ENCODE data around the gene SCYL2. TPM values are rescaled to one million over a fixed set of nuclear protein-coding genes. Genes with fewer than 3 reads are reported as not detected.
"Not testable (repeated sequence)": the region's sequence is repeated elsewhere in the genome, so short reads cannot be mapped to it uniquely, and the experiment has no call there.

Gene SCYL2
- total RNA-seq, 2 experiments from 2014 or later: 21.9 to 25.4 TPM

- Mint-ChIP-seq H3K4me3 (no peak overlapping the region), H3K4me1 (ENCODE audit: low read depth) (no peaks in the 10 kb centered on the region), H3K27ac (no peak overlapping the region), H3K27me3 (no peaks in the 10 kb centered on the region), H3K36me3 (ENCODE audit: low read depth) (peaks cover 3% of the 10 kb centered on the region), H3K9me3 (no peaks in the 10 kb centered on the region)
- no peak for ATAC-seq
- TF ChIP-seq CTCF (IDR thresholded peaks at IDR 0.05): no peak
- intact Hi-C loops (cut with micrococcal nuclease): no loop called here
- POLR2A ChIA-PET: no interaction called here
- CTCF ChIA-PET: interaction anchor here (0.8 to 2.5 kb wide), 4 partner anchors 11 to 175 kb away, joined by 3 to 9 read pairs (median 3); no protein-coding TSS in a partner anchor
- DNase-seq: no peak
Observed at GRCh38 chr12:100229036-100229635, 37.8 kb upstream of the SCYL2 start.

GRCh38 chr12:100229876-100230275 is 37.1 kb upstream of the SCYL2 start:
- no peak for TF ChIP-seq CTCF (IDR thresholded peaks at IDR 0.05)
- DNase-seq (no peak), ATAC-seq (no peak)
- H3K4me3 Mint-ChIP-seq: no peak overlapping the region
- no peak overlapping the region for H3K27ac Mint-ChIP-seq
- no peaks in the 10 kb centered on the region for H3K27me3 Mint-ChIP-seq
- CTCF ChIA-PET: interaction anchor here (0.8 to 2.5 kb wide), 4 partner anchors 11 to 174 kb away, joined by 3 to 9 read pairs (median 3); no protein-coding TSS in a partner anchor
- H3K36me3 Mint-ChIP-seq (ENCODE audit: low read depth): peaks cover 3% of the 10 kb centered on the region
- intact Hi-C loops (cut with micrococcal nuclease): loop anchor here (5.0 kb wide), 1 partner anchor 177 kb away; no protein-coding TSS in a partner anchor
- H3K4me1 Mint-ChIP-seq (ENCODE audit: low read depth): no peaks in the 10 kb centered on the region
- no peaks in the 10 kb centered on the region for H3K9me3 Mint-ChIP-seq
- POLR2A ChIA-PET: no interaction called here

GRCh38 chr12:100231873-100232272 is 35.1 kb upstream of the SCYL2 start:
- H3K27ac Mint-ChIP-seq; POLR2A ChIA-PET; H3K4me1 Mint-ChIP-seq (ENCODE audit: low read depth); CTCF ChIA-PET; ATAC-seq; DNase-seq; H3K27me3 Mint-ChIP-seq; H3K36me3 Mint-ChIP-seq (ENCODE audit: low read depth); H3K4me3 Mint-ChIP-seq; H3K9me3 Mint-ChIP-seq: not testable (repeated sequence)
- intact Hi-C loops (cut with micrococcal nuclease): loop anchor here (5.0 kb wide), 1 partner anchor 175 kb away; no protein-coding TSS in a partner anchor

GRCh38 chr12:100234166-100234565 is 32.8 kb upstream of the SCYL2 start:
- H3K4me1 Mint-ChIP-seq (ENCODE audit: low read depth): no peaks in the 10 kb centered on the region
- no peaks in the 10 kb centered on the region for H3K27me3 Mint-ChIP-seq
- intact Hi-C loops (cut with micrococcal nuclease): loop anchor here (2.0 to 5.0 kb wide), 2 partner anchors 173 to 321 kb away; no protein-coding TSS in a partner anchor
- ATAC-seq (no peak), DNase-seq (no peak)
- CTCF ChIA-PET: interaction anchor here (1.0 to 2.3 kb wide), 5 partner anchors 171 to 437 kb away, joined by 3 to 20 read pairs (median 10); no protein-coding TSS in a partner anchor
- no peak for TF ChIP-seq CTCF (IDR thresholded peaks at IDR 0.05)
- H3K9me3 Mint-ChIP-seq: no peaks in the 10 kb centered on the region
- H3K27ac Mint-ChIP-seq: no peak overlapping the region
- no peak overlapping the region for H3K4me3 Mint-ChIP-seq
- no peaks in the 10 kb centered on the region for H3K36me3 Mint-ChIP-seq (ENCODE audit: low read depth)
- POLR2A ChIA-PET: no interaction called here

- ChIA-PET POLR2A (no interaction called here), CTCF (interaction anchor here (0.7 to 2.3 kb wide), 7 partner anchors 11 to 437 kb away, joined by 3 to 20 read pairs (median 7); no protein-coding TSS in a partner anchor)
- TF ChIP-seq CTCF (IDR thresholded peaks at IDR 0.05): peak; percentile 61
- Mint-ChIP-seq H3K36me3 (ENCODE audit: low read depth) (no peaks in the 10 kb centered on the region), H3K4me3 (no peak overlapping the region), H3K27ac (no peak overlapping the region), H3K4me1 (ENCODE audit: low read depth) (no peaks in the 10 kb centered on the region), H3K9me3 (no peaks in the 10 kb centered on the region), H3K27me3 (no peaks in the 10 kb centered on the region)
- intact Hi-C loops (cut with micrococcal nuclease): loop anchor here (2.0 to 5.0 kb wide), 2 partner anchors 173 to 320 kb away; no protein-coding TSS in a partner anchor
- ATAC-seq (no peak), DNase-seq (peak; percentile 7)
Observed at GRCh38 chr12:100234591-100235304, 32.2 kb upstream of the SCYL2 start.

Data from activated CD8-positive, alpha-beta T cell treated with anti-CD3 and anti-CD28 coated beads for 36 hours (primary cell).